ENCODE results near the gene IFNA2.
A peak's percentile ranks its signal among the peaks of the same experiment; 100 is the strongest.
"Not testable (repeated sequence)": the region's sequence is repeated elsewhere in the genome, so short reads cannot be mapped to it uniquely, and the experiment has no call there.

The IFNA2 gene

GRCh38 chr9:21395778-21396717, 10.8 kb upstream of the IFNA2 start:
- TF ChIP-seq, protein P1, sequence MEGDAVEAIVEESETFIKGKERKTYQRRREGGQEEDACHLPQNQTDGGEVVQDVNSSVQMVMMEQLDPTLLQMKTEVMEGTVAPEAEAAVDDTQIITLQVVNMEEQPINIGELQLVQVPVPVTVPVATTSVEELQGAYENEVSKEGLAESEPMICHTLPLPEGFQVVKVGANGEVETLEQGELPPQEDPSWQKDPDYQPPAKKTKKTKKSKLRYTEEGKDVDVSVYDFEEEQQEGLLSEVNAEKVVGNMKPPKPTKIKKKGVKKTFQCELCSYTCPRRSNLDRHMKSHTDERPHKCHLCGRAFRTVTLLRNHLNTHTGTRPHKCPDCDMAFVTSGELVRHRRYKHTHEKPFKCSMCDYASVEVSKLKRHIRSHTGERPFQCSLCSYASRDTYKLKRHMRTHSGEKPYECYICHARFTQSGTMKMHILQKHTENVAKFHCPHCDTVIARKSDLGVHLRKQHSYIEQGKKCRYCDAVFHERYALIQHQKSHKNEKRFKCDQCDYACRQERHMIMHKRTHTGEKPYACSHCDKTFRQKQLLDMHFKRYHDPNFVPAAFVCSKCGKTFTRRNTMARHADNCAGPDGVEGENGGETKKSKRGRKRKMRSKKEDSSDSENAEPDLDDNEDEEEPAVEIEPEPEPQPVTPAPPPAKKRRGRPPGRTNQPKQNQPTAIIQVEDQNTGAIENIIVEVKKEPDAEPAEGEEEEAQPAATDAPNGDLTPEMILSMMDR (conservative IDR thresholded peaks at IDR 0.05; ENCODE audit: low read depth, low read length), result no peak
- Histone ChIP-seq H3K36me3 (ENCODE audit: insufficient read depth) (no peaks in the 10 kb centered on the region), H3K79me2 (ENCODE audit: insufficient read depth, low read depth) (no peaks in the 10 kb centered on the region), H3K4me3 (IDR thresholded peaks at IDR 0.05; ENCODE audit: insufficient read depth, low read depth, low read length) (no peak overlapping the region), H3K27ac (no peak overlapping the region), H3K9ac (no peak overlapping the region), H3K4me2 (no peak overlapping the region), H3K4me1 (ENCODE audit: low read depth, poor library complexity, severe bottlenecking) (peaks cover 49% of the 10 kb centered on the region), H3K27me3 (ENCODE audit: insufficient read depth, low read depth) (no peaks in the 10 kb centered on the region), H4K20me1 (ENCODE audit: insufficient read depth) (no peaks in the 10 kb centered on the region), H2AFZ (ENCODE audit: low read depth) (no peak overlapping the region)

- Histone ChIP-seq H3K36me3 (ENCODE audit: insufficient read depth) (no peaks in the 10 kb centered on the region), H3K9ac (no peak overlapping the region), H3K27ac (no peak overlapping the region), H4K20me1 (ENCODE audit: insufficient read depth) (no peaks in the 10 kb centered on the region), H3K4me3 (IDR thresholded peaks at IDR 0.05; ENCODE audit: insufficient read depth, low read depth, low read length) (no peak overlapping the region), H2AFZ (ENCODE audit: low read depth) (no peak overlapping the region), H3K4me1 (ENCODE audit: low read depth, poor library complexity, severe bottlenecking) (peaks cover 17% of the 10 kb centered on the region), H3K27me3 (ENCODE audit: insufficient read depth, low read depth) (no peaks in the 10 kb centered on the region), H3K79me2 (ENCODE audit: insufficient read depth, low read depth) (no peaks in the 10 kb centered on the region), H3K4me2 (no peak overlapping the region)
- TF ChIP-seq, protein P1 (conservative IDR thresholded peaks at IDR 0.05; ENCODE audit: low read depth, low read length), result 0 out of 2 replicates have a peak, but pooled peaks have one; percentile 18
Observed at GRCh38 chr9:21392270-21392669, 7.1 kb upstream of the IFNA2 start.

- H3K4me3 ChIP-seq (IDR thresholded peaks at IDR 0.05; ENCODE audit: insufficient read depth, low read depth, low read length), result no peak overlapping the region
Observed at GRCh38 chr9:21383627-21384026, 1.6 kb downstream of the IFNA2 start.

DNA sequence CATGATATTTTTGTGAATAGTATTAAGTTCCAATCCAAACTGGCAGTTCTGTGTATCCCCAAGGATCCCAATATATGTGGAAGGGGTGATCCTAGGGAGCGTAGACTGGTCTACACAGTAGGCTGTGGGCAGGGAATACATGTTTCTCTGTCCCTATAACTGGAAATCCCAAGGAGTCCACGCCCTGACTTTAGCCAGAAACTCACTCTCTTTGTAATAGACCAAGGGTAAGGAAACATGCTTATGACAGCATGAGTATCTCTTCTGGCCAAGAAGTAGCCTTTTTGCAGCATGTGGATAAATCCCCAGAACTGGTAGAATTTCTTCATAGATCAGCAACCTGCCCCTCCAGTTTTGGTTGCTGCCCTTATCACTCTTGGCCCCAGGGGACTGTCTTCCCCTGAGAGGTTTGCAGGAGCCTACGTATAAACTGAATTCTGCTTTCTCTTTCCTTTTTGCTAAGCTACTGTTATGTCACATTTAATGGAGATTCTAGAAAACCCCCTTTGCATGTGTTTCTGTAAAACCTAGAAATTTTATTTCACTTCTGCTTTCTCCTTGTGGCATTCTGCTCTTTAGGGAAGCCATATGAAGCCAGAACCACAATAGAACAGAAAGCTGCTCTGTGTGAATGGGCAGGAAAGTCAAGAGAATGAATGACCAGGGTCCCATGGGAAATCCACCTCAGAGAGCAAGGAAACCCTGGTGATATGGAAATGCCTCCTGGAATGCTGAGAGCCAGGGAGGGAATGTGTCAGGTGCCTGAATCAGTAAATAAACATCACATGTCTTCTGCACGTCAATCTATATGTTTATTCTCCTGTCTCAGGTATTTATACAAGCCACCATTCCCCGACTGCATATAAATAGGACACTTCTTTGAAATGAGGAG, 3.5 kb downstream of the IFNA2 start:
- Histone ChIP-seq H3K27me3 (ENCODE audit: insufficient read depth, low read depth) (no peaks in the 10 kb centered on the region), H4K20me1 (ENCODE audit: insufficient read depth) (no peaks in the 10 kb centered on the region), H2AFZ (ENCODE audit: low read depth) (peak overlapping the region; percentile 15; the same call in 1 of the 2 replicates), H3K4me3 (IDR thresholded peaks at IDR 0.05; ENCODE audit: insufficient read depth, low read depth, low read length) (no peak overlapping the region), H3K9ac (no peak overlapping the region), H3K4me1 (ENCODE audit: low read depth, poor library complexity, severe bottlenecking) (no peaks in the 10 kb centered on the region), H3K27ac (no peak overlapping the region), H3K4me2 (no peak overlapping the region), H3K36me3 (ENCODE audit: insufficient read depth) (no peaks in the 10 kb centered on the region), H3K79me2 (ENCODE audit: insufficient read depth, low read depth) (no peaks in the 10 kb centered on the region)
- TF ChIP-seq, protein P1 (conservative IDR thresholded peaks at IDR 0.05; ENCODE audit: low read depth, low read length), result no peak

More at GRCh38 chr9:21383627-21384026, 1.6 kb downstream of the IFNA2 start:
- TF ChIP-seq, protein P1 (conservative IDR thresholded peaks at IDR 0.05; ENCODE audit: low read depth, low read length), result no peak
- Histone ChIP-seq H2AFZ (ENCODE audit: low read depth) (no peak overlapping the region), H3K4me2 (no peak overlapping the region), H3K27me3 (ENCODE audit: insufficient read depth, low read depth) (no peaks in the 10 kb centered on the region), H3K27ac (no peak overlapping the region), H3K9ac (no peak overlapping the region), H4K20me1 (ENCODE audit: insufficient read depth) (no peaks in the 10 kb centered on the region), H3K79me2 (ENCODE audit: insufficient read depth, low read depth) (no peaks in the 10 kb centered on the region), H3K4me1 (ENCODE audit: low read depth, poor library complexity, severe bottlenecking) (no peaks in the 10 kb centered on the region), H3K36me3 (ENCODE audit: insufficient read depth) (no peaks in the 10 kb centered on the region)

- not testable (repeated sequence) for H3K4me3 ChIP-seq (IDR thresholded peaks at IDR 0.05; ENCODE audit: insufficient read depth, low read depth, low read length); H3K4me1 ChIP-seq (ENCODE audit: low read depth, poor library complexity, severe bottlenecking); H2AFZ ChIP-seq (ENCODE audit: low read depth); H4K20me1 ChIP-seq (ENCODE audit: insufficient read depth); H3K27me3 ChIP-seq (ENCODE audit: insufficient read depth, low read depth); H3K4me2 ChIP-seq; H3K79me2 ChIP-seq (ENCODE audit: insufficient read depth, low read depth); H3K27ac ChIP-seq; H3K9ac ChIP-seq; H3K36me3 ChIP-seq (ENCODE audit: insufficient read depth)
Observed at GRCh38 chr9:21371467-21371866, 13.7 kb downstream of the IFNA2 start.

All from KMS-11 (cell line).